Central memory CD8-positive, alpha-beta T cell (primary cell): ENCODE results near the gene RBM19.

Experiments used
- ATAC-seq: fragments of 150-1000 bp; cut with Tn5 transposase; replicated peaks from 2 replicates; pipeline ENCODE4 v1.10.0; 2022; ENCODE audit warnings: mild to moderate bottlenecking, moderate FRiP score, moderate number of reproducible peaks; ENCODE audit not compliant: poor library complexity, severe bottlenecking; ENCODE audit errors: extremely low read depth
- DNase-seq, 2 donors: peaks; one replicate each; pipeline ENCODE4 v3.0.0; 2021; ENCODE audit warnings: low spot score in 2 of 2
- H3K27ac Mint-ChIP-seq: one replicate; pipeline ENCODE4 v1.8.0; 2022; ENCODE audit warnings: low read depth, mild to moderate bottlenecking, moderate library complexity, mixed read lengths
- H3K27me3 Mint-ChIP-seq: one replicate; pipeline ENCODE4 v1.8.0; 2022; ENCODE audit warnings: mixed read lengths
- H3K36me3 Mint-ChIP-seq: one replicate; pipeline ENCODE4 v1.8.0; 2022; ENCODE audit warnings: mild to moderate bottlenecking, moderate library complexity, mixed read lengths; ENCODE audit not compliant: insufficient read depth
- H3K4me1 Mint-ChIP-seq: one replicate; pipeline ENCODE4 v1.8.0; 2022; ENCODE audit warnings: mixed read lengths
- H3K4me3 Mint-ChIP-seq: one replicate; pipeline ENCODE4 v1.8.0; 2022; ENCODE audit warnings: mild to moderate bottlenecking, moderate library complexity, mixed read lengths
- H3K9me3 Mint-ChIP-seq: one replicate; pipeline ENCODE4 v1.8.0; 2022; ENCODE audit warnings: mixed read lengths

Gene RBM19

GRCh38 chr12:113887906-113888305 lies 78.2 kb downstream of the RBM19 start:
- Mint-ChIP-seq H3K36me3 (peaks cover 9% of the 10 kb centered on the region), H3K4me3 (no peak overlapping the region), H3K27ac (no peak overlapping the region), H3K9me3 (no peaks in the 10 kb centered on the region), H3K4me1 (peaks cover 2% of the 10 kb centered on the region), H3K27me3 (no peaks in the 10 kb centered on the region)
- no peak for ATAC-seq
- no peak for DNase-seq

GRCh38 chr12:113886721-113887120 lies 79.4 kb downstream of the RBM19 start:
- Mint-ChIP-seq H3K9me3 (no peaks in the 10 kb centered on the region), H3K36me3 (peaks cover 9% of the 10 kb centered on the region), H3K27ac (no peak overlapping the region), H3K4me1 (peaks cover 6% of the 10 kb centered on the region), H3K27me3 (no peaks in the 10 kb centered on the region), H3K4me3 (no peak overlapping the region)
- ATAC-seq (no peak), DNase-seq (no peak)

- no peak for ATAC-seq
- H3K4me1 Mint-ChIP-seq = peaks cover 6% of the 10 kb centered on the region
- H3K9me3 Mint-ChIP-seq = no peaks in the 10 kb centered on the region
- H3K4me3 Mint-ChIP-seq = no peak overlapping the region
- no peak overlapping the region for H3K27ac Mint-ChIP-seq
- peaks cover 10% of the 10 kb centered on the region for H3K36me3 Mint-ChIP-seq
- DNase-seq = no peak
- H3K27me3 Mint-ChIP-seq = no peaks in the 10 kb centered on the region
These were observed 81.7 kb downstream of the RBM19 start for GRCh38 chr12:113884392-113884791.

GRCh38 chr12:113882690-113883089 lies 83.4 kb downstream of the RBM19 start:
- peaks cover 6% of the 10 kb centered on the region for H3K36me3 Mint-ChIP-seq

GRCh38 chr12:113880988-113881962 lies 84.8 kb downstream of the RBM19 start:
- ATAC-seq (no peak), DNase-seq (no peak)
- H3K36me3 Mint-ChIP-seq = peaks cover 6% of the 10 kb centered on the region
- H3K4me3 Mint-ChIP-seq = no peak overlapping the region
- no peaks in the 10 kb centered on the region for H3K27me3 Mint-ChIP-seq
- H3K4me1 Mint-ChIP-seq = peaks cover 6% of the 10 kb centered on the region
- no peaks in the 10 kb centered on the region for H3K9me3 Mint-ChIP-seq
- H3K27ac Mint-ChIP-seq = no peak overlapping the region

More at GRCh38 chr12:113882690-113883089, 83.4 kb downstream of the RBM19 start:
- Mint-ChIP-seq H3K4me3 (no peak overlapping the region), H3K9me3 (no peaks in the 10 kb centered on the region), H3K4me1 (peaks cover 6% of the 10 kb centered on the region), H3K27me3 (no peaks in the 10 kb centered on the region), H3K27ac (no peak overlapping the region)
- DNase-seq = no peak
- no peak for ATAC-seq

- no peak for ATAC-seq
- H3K27ac Mint-ChIP-seq = no peak overlapping the region
- peaks cover 6% of the 10 kb centered on the region for H3K4me1 Mint-ChIP-seq
- H3K9me3 Mint-ChIP-seq = no peaks in the 10 kb centered on the region
- DNase-seq = no peak
- no peak overlapping the region for H3K4me3 Mint-ChIP-seq
- peaks cover 6% of the 10 kb centered on the region for H3K36me3 Mint-ChIP-seq
- no peaks in the 10 kb centered on the region for H3K27me3 Mint-ChIP-seq
These were observed 85.8 kb downstream of the RBM19 start for GRCh38 chr12:113880326-113880725.

GRCh38 chr12:113879658-113880057 lies 86.5 kb downstream of the RBM19 start:
- DNase-seq = no peak
- no peaks in the 10 kb centered on the region for H3K27me3 Mint-ChIP-seq

GRCh38 chr12:113877607-113878006 lies 88.5 kb downstream of the RBM19 start:
- no peak overlapping the region for H3K4me3 Mint-ChIP-seq
- H3K9me3 Mint-ChIP-seq = no peaks in the 10 kb centered on the region
- DNase-seq (no peak), ATAC-seq (no peak)
- H3K36me3 Mint-ChIP-seq = peaks cover 4% of the 10 kb centered on the region
- no peaks in the 10 kb centered on the region for H3K27me3 Mint-ChIP-seq
- peaks cover under 1% of the 10 kb centered on the region for H3K4me1 Mint-ChIP-seq
- H3K27ac Mint-ChIP-seq = no peak overlapping the region

More at GRCh38 chr12:113879658-113880057, 86.5 kb downstream of the RBM19 start:
- Mint-ChIP-seq H3K4me3 (no peak overlapping the region), H3K27ac (no peak overlapping the region), H3K9me3 (no peaks in the 10 kb centered on the region), H3K4me1 (peaks cover 6% of the 10 kb centered on the region), H3K36me3 (peaks cover 4% of the 10 kb centered on the region)
- ATAC-seq = no peak

- Mint-ChIP-seq H3K27me3 (no peaks in the 10 kb centered on the region), H3K27ac (no peak overlapping the region), H3K9me3 (no peaks in the 10 kb centered on the region), H3K4me3 (no peak overlapping the region), H3K36me3 (peaks cover 4% of the 10 kb centered on the region), H3K4me1 (no peaks in the 10 kb centered on the region)
- ATAC-seq = no peak
- DNase-seq = no peak
These were observed 90.0 kb downstream of the RBM19 start for GRCh38 chr12:113876160-113876559.

GRCh38 chr12:113875691-113876090 lies 90.4 kb downstream of the RBM19 start:
- H3K4me3 Mint-ChIP-seq = no peak overlapping the region
- no peaks in the 10 kb centered on the region for H3K9me3 Mint-ChIP-seq
- ATAC-seq (no peak), DNase-seq (no peak)
- H3K36me3 Mint-ChIP-seq = peaks cover 4% of the 10 kb centered on the region
- no peaks in the 10 kb centered on the region for H3K27me3 Mint-ChIP-seq
- H3K27ac Mint-ChIP-seq = no peak overlapping the region
- no peaks in the 10 kb centered on the region for H3K4me1 Mint-ChIP-seq

- peaks cover 2% of the 10 kb centered on the region for H3K36me3 Mint-ChIP-seq
- no peak overlapping the region for H3K4me3 Mint-ChIP-seq
- no peak for ATAC-seq
These were observed 91.0 kb downstream of the RBM19 start for GRCh38 chr12:113874999-113875561.

GRCh38 chr12:113874326-113874725 lies 91.8 kb downstream of the RBM19 start:
- Mint-ChIP-seq H3K27ac (no peak overlapping the region), H3K36me3 (peaks cover 2% of the 10 kb centered on the region), H3K4me1 (no peaks in the 10 kb centered on the region), H3K9me3 (no peaks in the 10 kb centered on the region), H3K4me3 (no peak overlapping the region), H3K27me3 (no peaks in the 10 kb centered on the region)
- no peak for ATAC-seq
- DNase-seq = no peak

More at GRCh38 chr12:113874999-113875561, 91.0 kb downstream of the RBM19 start:
- no peaks in the 10 kb centered on the region for H3K27me3 Mint-ChIP-seq
- no peaks in the 10 kb centered on the region for H3K4me1 Mint-ChIP-seq
- no peak for DNase-seq
- no peak overlapping the region for H3K27ac Mint-ChIP-seq
- no peaks in the 10 kb centered on the region for H3K9me3 Mint-ChIP-seq

GRCh38 chr12:113873740-113874139 lies 92.4 kb downstream of the RBM19 start:
- no peak for ATAC-seq
- Mint-ChIP-seq H3K27ac (no peak overlapping the region), H3K27me3 (no peaks in the 10 kb centered on the region), H3K4me1 (no peaks in the 10 kb centered on the region), H3K4me3 (no peak overlapping the region), H3K36me3 (no peaks in the 10 kb centered on the region), H3K9me3 (no peaks in the 10 kb centered on the region)
- no peak for DNase-seq
